ENCODE measurements around the gene ZNF611.
A peak's percentile ranks its signal among the peaks of the same experiment; 100 is the strongest.
"Not testable (repeated sequence)": the region's sequence is repeated elsewhere in the genome, so short reads cannot be mapped to it uniquely, and the experiment has no call there.

Gene ZNF611

GRCh38 chr19:52716522-52716921 lies 18.3 kb downstream of the ZNF611 start:
- DNase-seq (ENCODE audit: low read depth in 2 of 2), result no peak

DNA sequence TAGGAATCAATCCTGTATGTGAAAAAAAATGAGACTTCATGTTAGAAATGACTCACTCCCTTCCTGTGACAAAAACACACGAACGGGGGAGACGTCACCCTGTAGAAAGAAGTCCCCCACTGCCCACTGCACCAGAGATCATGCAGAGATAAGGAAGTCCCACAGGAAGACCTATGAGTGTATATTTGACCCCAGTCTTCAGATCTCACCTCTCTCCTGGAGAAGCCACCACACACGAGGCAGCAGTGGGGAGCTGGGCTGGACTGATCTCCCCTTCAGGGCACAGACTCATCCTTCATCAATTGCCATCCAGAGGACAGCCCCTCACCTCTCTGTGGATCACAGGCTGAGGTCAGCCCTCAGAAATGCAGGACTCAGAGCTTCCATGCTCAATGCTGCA lies 18.9 kb downstream of the ZNF611 start:
- DNase-seq (ENCODE audit: low read depth in 2 of 2), result not testable (repeated sequence)

GRCh38 chr19:52715330-52715729 lies 19.5 kb downstream of the ZNF611 start:
- DNase-seq (ENCODE audit: low read depth in 2 of 2), result not testable (repeated sequence)

DNA sequence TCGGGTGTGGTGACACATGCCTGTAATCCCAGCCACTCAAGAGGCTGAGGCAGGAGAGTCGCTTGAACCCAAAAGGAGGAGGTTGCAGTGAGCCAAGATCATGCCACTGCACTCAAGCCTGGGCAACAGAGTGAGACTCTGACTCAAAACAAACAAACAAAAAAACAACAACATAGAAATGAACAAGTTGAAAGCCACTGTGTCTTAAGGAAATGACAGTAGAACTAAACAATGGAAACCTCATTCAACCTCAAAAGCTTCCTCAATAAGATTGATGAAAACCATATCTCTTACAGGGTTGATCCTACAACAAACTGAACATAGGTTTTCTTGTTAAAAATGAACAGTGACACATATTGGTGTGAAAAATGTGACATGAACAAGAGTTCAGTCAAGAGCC lies 21.8 kb downstream of the ZNF611 start:
- not testable (repeated sequence) for DNase-seq (ENCODE audit: low read depth in 2 of 2)

DNA sequence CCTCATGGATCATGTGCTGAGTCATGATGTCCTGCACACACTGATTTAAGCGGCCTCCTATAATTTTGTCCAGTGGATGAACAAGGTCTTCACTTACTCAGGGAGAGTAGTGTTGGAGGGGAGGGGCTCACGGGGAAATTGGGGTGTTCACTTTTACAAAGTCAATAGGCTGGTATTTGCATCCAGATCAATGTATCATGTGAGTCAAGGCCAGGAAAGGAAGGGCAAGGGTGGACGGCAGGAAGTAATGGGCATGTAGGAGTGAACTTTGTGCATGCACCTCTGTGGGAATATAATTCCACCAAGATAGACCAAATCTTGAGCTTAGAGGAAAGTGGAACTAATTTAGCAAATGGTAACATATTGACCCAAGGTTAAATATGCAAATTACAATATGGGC lies 23.2 kb downstream of the ZNF611 start:
- DNase-seq (ENCODE audit: low read depth in 2 of 2), result not testable (repeated sequence)

- DNase-seq (ENCODE audit: low read depth in 2 of 2), result no peak
Measured at GRCh38 chr19:52710538-52710937, 24.3 kb downstream of the ZNF611 start.

GRCh38 chr19:52705615-52706014 lies 29.2 kb downstream of the ZNF611 start:
- DNase-seq (ENCODE audit: low read depth in 2 of 2), result not testable (repeated sequence)

DNA sequence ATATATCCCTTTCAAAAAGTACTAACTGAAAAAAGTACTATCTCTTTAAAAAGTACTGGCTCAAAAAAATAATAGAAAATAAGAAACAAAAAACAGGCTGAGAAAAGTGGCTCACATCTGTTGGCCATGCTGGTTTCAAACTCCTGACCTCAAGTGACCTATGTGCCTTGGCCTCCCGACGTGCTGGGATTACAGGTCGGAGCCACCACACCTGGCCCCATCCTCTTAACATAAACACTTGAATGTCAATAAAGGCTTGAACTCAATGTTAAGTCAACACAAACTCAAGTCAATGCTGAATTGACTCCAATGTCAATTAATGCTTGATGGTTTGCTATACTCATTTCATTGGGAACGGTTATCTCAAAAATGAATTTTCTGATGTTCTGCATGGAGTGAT lies 30.9 kb downstream of the ZNF611 start:
- DNase-seq (ENCODE audit: low read depth in 2 of 2), result no peak

GRCh38 chr19:52700673-52701072 lies 34.2 kb downstream of the ZNF611 start:
- no peak for DNase-seq (ENCODE audit: low read depth in 2 of 2)

DNA sequence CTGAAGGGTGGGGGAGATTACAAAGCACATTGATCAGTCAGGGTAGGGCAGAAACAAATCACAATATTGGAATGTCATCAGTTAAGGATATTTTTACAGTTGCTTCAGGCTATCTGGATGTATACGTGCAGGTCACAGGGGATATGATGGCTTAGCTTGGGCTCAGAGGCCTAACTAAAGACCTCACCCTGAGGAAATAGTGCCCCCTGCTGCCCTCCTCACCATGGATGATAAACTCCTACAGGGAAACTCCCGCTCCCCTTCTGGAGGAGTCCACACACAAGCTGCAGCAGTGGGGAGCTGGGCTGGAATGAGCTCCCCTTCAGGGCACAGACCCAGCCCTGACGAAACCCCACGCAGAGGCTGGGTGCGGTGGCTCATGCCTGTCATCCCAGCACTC lies 35.3 kb downstream of the ZNF611 start:
- not testable (repeated sequence) for DNase-seq (ENCODE audit: low read depth in 2 of 2)

DNA sequence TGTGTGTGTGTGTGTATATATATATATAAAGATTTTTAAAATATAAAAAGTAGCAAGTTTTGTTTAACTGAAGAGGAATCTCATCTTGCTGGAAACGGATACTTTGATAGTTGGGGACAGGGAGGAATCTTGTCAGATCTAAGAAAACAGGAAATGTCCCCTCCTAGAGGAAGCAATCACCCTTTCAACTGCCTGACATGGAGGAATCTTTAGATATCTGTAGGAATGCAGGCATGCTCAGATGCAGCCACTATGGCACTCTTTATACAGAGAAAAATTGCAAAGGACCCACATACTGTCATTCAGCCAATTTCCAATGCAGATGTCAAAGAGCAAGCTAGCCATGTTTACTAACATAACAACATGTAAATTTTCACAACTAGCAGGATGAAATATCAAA lies 38.8 kb downstream of the ZNF611 start:
- DNase-seq (ENCODE audit: low read depth in 2 of 2), result no peak

DNA sequence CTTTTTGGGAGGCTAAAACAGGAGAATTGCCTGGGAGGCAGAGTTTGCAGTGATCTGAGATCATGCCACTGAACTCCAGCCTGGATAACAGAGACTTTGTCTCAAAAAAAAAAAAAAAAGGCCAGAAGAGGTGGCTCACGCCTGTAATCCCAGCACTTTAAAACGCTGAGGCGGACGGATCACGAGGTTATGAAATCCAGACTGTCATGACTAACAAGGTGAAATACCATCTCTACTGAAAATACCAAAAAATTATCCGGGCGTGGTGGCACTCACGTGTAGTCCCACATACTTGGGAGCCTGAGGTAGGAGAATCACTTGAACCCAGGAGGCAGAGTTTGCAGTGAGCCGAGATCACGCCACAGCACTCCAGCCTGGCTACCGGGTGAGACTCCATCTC lies 39.9 kb downstream of the ZNF611 start:
- no peak for DNase-seq (ENCODE audit: low read depth in 2 of 2)

DNA sequence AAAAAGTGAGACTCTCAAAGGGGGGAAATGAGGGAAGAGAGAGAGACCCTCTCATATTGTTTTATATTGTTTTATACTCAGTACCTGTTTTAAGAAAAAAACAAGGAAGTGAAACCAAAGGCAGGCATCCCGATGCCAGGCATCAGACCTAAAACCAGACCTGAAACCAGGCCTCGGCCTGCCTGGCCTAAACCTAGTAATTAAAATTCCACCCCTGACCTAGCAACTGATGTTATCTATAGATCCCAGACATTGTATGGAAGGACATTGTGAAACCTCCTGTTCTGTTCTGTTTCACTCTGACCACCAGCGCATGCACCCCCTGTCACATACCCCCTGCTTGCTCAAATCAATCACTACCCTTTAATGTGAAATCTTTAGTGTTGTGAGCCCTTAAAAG lies 40.6 kb downstream of the ZNF611 start:
- DNase-seq (ENCODE audit: low read depth in 2 of 2), result not testable (repeated sequence)

DNA sequence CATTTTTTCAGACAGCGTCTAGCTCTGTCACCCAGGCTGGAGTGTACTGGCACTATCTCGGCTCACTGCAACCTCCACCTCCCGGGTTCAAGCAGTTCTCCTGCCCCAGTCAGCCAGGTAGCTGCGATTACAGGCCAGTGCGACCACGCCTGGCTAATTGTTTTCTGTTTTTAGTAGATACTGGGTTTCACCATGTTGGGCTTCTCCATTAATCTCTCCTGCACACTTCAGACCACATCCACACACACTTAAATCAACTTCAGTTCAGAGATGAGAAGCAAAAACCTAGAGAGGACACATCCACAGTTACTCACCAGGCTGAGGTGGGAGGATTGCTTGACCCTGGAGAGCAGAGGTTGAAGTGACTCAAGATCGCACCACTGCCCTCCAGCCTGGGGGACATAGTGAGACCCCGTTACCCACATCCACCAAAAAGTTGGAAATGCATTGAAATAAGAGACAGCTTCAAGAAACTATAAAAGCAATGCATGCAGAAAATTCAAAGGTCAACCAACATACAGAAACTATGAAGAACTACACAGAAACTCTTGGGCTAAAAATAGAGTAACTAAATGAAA lies 42.3 kb downstream of the ZNF611 start:
- DNase-seq (ENCODE audit: low read depth in 2 of 2), result no peak

DNA sequence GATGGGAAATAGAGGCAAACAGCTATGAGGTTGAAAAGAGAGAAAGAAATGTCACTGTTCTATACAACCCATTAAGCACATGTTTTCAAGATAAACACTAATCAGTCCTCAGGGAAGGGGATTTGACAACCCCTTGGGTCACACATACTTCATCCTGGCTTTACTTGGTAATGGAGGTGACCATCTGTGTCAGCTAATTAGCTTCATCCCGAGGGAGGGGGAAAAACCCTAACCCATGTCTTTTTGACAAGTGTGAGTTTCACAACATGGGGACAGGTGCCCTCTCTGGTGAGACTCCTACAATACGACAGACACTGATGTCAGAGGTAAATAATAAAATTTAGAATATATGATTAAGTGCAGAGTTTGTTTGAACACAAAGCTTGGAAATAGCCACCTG lies 43.1 kb downstream of the ZNF611 start:
- DNase-seq (ENCODE audit: low read depth in 2 of 2), result no peak

DNA sequence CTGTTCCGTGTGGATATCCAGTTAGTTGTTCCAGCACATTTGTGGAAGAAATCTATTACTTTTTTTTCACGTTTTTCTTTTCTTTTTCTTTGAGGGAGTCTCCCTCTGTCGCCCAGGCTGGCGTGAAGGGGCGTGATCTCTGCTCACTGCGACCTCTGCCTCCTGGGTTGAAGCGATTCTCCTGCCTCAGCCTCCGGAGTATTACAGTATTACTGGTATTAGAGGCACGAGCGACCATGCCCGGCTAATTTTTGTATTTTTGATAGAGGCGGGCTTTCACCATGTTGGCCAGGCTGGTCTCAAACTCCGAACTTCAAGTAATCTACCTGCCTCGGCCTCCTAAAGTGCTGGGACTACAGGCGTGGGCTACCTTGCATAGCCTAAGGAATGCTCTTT lies 43.6 kb downstream of the ZNF611 start:
- no peak for DNase-seq (ENCODE audit: low read depth in 2 of 2)

DNA sequence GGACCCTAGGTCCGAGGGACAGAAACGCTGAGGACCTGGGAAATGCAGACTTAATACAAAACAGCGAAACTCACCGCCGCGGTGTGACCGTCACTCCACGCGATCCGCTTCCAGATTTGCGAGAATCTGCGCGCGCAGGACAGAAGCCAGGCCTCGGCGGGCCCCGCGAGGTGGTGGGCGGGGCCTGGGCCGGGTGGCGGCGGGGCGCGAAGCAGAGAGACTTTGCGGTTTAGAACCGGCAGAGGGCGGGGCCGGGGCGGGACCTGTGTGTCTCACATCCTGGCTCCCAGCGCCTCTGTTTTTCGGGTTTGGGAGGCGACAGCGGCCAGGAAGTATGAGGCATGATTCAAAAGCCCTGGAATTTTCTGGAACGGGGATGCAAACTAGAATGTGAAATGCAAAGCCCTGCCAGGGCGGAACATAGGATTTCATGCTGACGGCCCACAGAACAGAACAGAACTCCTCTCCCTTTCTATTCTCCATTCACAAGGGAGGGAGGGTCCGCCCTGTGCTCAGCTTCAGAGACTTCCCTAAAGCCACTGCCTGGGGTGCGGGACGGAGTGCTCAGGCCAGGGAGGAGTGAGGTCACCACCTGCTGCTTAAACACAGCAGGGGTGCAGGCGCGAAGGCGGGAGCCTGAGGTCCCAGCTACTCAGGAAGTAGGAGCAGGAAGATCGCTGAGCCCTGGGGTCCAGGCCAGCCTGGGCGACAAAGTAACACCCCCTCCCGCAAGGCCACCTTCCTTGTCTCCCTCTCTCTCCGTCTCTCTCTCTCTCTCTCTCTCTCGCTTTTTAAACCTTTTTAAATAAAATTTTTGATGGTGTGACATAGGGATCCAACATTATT lies 44.3 kb downstream of the ZNF611 start:
- DNase-seq (ENCODE audit: low read depth in 2 of 2), result peak; percentile 84 to 85

DNA sequence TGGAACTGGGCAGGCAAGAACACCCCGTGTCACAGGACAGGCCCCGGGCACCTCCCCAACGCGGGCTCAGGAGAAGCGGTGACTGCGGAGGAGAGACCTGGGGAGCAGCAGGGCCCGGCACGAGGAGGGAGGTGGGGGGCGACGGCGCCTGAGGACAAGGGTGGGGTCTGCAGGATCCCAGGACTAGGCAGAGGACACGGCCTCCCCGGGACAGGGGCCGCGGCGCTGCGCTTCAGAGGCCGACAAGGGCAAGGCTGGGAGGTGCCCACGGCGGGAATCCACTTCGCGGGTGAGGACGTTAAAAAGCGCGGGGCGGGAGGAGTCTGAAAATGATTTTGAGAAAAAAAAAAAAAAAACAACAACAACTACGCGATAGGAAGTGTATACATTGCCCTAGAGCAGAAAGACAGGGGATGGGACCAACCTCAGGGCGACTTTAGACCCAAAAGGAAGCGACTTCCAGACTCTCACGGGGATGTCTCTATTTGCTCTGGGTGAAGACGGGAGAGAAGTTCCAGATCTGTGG lies 44.9 kb downstream of the ZNF611 start:
- no peak for DNase-seq (ENCODE audit: low read depth in 2 of 2)

DNA sequence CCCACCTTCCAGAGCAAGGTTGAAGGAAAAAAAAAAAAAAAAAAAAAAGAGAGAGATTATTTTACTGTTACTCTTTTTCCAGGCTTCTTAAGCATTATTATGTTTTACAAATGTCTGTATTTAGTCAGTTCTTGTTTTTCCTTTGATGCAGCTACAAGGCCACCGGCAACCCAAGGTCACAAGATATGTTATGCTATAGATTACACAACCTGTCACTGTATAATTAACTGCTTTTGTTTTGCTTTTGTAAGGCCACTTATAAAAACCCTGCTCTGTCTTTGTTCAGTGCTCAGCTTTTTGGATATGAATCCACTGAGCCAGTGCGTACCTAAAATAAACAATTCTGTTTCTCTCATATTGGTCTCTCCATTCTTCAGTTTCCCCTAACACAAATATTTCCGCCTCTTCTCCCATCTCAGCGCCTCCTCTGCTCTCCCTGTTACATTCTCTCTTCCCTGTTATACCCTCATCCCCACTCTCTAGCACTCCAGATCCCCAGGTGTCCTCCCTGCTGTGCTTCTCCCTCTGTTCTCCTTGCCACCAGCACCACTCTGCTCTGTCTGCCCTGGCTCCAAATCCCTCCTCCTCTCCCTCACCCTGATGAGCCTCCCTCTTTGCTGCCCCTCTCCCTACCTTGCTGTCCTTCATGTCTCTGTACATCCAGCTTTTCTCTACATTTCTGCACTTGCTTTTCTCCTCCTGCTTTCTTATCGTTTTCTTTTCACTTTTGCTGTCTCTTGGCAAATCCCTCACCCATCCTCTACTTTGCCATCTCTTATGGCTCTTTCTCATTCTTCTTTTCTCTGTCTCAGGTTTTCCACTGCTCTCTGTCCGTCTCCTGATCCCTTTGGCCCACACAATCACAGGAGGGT lies 45.7 kb downstream of the ZNF611 start:
- not testable (repeated sequence) for DNase-seq (ENCODE audit: low read depth in 2 of 2)

GRCh38 chr19:52688335-52688734 lies 46.5 kb downstream of the ZNF611 start:
- no peak for DNase-seq (ENCODE audit: low read depth in 2 of 2)

GRCh38 chr19:52687684-52688083 lies 47.2 kb downstream of the ZNF611 start:
- DNase-seq (ENCODE audit: low read depth in 2 of 2), result no peak

GRCh38 chr19:52685811-52686210 lies 49.0 kb downstream of the ZNF611 start:
- DNase-seq (ENCODE audit: low read depth in 2 of 2), result no peak

Measured in stimulated activated CD8-positive, alpha-beta memory T cell treated with anti-CD3 and anti-CD28 coated beads, Interleukin-7, amount 100 ng/mL, for 1 hour (primary cell).